Tibial nerve (tissue), 4 donors: ENCODE measurements around the gene CACNG3.

Experiments used
- EP300 ChIP-seq, 2 donors: sonication (generic); formaldehyde crosslinking; IDR thresholded peaks; one replicate each; pipeline ENCODE4 v1.6.1; 2017; ENCODE audit warnings: antibody characterized with exemption in 2 of 2, mild to moderate bottlenecking in 1 of 2
- POLR2A ChIP-seq, 2 donors: fragments of 450-650 bp; IDR thresholded peaks; one replicate each; pipeline ENCODE4 v1.6.1; 2017; ENCODE audit warnings: antibody characterized with exemption in 2 of 2, mild to moderate bottlenecking in 2 of 2, moderate library complexity in 2 of 2
- TF ChIP-seq, protein P1 (sequence below), 5 experiments: fragments of 200-600 bp in 3 of 5; fragments of 450-650 bp in 2 of 5; sonication (generic) in 3 of 5; IDR thresholded peaks; one replicate each; pipeline ENCODE4 v1.5.1; 2016 to 2019; ENCODE audit warnings: antibody characterized with exemption in 5 of 5, mild to moderate bottlenecking in 3 of 5, moderate library complexity in 2 of 5

DNA sequence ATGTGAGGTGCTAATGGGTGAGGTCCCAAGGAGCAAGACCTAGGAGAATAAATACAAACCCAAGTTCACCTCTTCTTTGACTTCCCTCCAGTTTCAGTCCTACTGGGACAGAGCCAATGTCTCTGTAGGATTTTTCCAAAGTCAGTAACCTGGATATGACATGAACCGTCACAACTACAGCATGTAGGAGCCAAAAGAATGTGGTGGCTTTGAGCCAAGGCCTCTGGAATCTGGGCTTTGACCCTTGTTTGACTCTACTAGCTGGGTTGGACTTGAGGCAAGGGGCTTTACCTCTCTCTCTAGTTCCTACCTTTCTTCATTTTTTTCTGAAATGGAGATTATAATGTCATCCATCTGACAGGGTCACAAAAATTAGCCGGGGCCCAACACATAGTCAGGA lies 91.4 kb downstream of the CACNG3 start:
- no peak for TF ChIP-seq EP300 (IDR thresholded peaks at IDR 0.05)
- TF ChIP-seq, protein P1, sequence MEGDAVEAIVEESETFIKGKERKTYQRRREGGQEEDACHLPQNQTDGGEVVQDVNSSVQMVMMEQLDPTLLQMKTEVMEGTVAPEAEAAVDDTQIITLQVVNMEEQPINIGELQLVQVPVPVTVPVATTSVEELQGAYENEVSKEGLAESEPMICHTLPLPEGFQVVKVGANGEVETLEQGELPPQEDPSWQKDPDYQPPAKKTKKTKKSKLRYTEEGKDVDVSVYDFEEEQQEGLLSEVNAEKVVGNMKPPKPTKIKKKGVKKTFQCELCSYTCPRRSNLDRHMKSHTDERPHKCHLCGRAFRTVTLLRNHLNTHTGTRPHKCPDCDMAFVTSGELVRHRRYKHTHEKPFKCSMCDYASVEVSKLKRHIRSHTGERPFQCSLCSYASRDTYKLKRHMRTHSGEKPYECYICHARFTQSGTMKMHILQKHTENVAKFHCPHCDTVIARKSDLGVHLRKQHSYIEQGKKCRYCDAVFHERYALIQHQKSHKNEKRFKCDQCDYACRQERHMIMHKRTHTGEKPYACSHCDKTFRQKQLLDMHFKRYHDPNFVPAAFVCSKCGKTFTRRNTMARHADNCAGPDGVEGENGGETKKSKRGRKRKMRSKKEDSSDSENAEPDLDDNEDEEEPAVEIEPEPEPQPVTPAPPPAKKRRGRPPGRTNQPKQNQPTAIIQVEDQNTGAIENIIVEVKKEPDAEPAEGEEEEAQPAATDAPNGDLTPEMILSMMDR (IDR thresholded peaks at IDR 0.05), result no peak
- no peak for TF ChIP-seq POLR2A (IDR thresholded peaks at IDR 0.05)
